ENCODE results near the gene SLC35E2B.
"Not testable (repeated sequence)": the region's sequence is repeated elsewhere in the genome, so short reads cannot be mapped to it uniquely, and the experiment has no call there.

Gene SLC35E2B

GRCh38 chr1:1692714-1693647, at the start of gene SLC35E2B:
Gene SLC35E2B (minus strand): TSS chr1:1692795. CDS start chr1:1676699, 16,096 bp downstream.
- peak; percentile 16 to 95 (median 82) for DNase-seq

GRCh38 chr1:1741013-1741412, 48.4 kb upstream of the SLC35E2B start:
- not testable (repeated sequence) for DNase-seq

GRCh38 chr1:1738799-1739337, 46.3 kb upstream of the SLC35E2B start:
- DNase-seq = not testable (repeated sequence)

GRCh38 chr1:1737675-1738590, 45.3 kb upstream of the SLC35E2B start:
- not testable (repeated sequence) for DNase-seq

GRCh38 chr1:1732381-1732780, 39.8 kb upstream of the SLC35E2B start:
- DNase-seq = no peak

- DNase-seq = no peak
Measured at GRCh38 chr1:1730870-1731269, 38.3 kb upstream of the SLC35E2B start.

GRCh38 chr1:1730230-1730629, 37.6 kb upstream of the SLC35E2B start:
- not testable (repeated sequence) for DNase-seq

GRCh38 chr1:1729116-1729816, 36.7 kb upstream of the SLC35E2B start:
- DNase-seq = not testable (repeated sequence)

- not testable (repeated sequence) for DNase-seq
Measured at GRCh38 chr1:1728308-1729005, 35.9 kb upstream of the SLC35E2B start.

GRCh38 chr1:1727131-1727651, 34.6 kb upstream of the SLC35E2B start:
- DNase-seq = not testable (repeated sequence)

GRCh38 chr1:1726088-1726487, 33.5 kb upstream of the SLC35E2B start:
- not testable (repeated sequence) for DNase-seq

GRCh38 chr1:1724035-1724864, 31.7 kb upstream of the SLC35E2B start, which contains the start of gene CDK11A:
Gene CDK11A (minus strand): TSS chr1:1724357. CDS start chr1:1722818, 1,539 bp downstream.
- DNase-seq = peak; percentile 50 to 99 (median 94)

- no peak for DNase-seq
Measured at GRCh38 chr1:1721201-1721600, 28.6 kb upstream of the SLC35E2B start.

GRCh38 chr1:1715109-1715883, 22.7 kb upstream of the SLC35E2B start:
- not testable (repeated sequence) for DNase-seq

GRCh38 chr1:1707897-1708296, 15.3 kb upstream of the SLC35E2B start:
- not testable (repeated sequence) for DNase-seq

GRCh38 chr1:1707241-1707640, 14.6 kb upstream of the SLC35E2B start:
- DNase-seq = not testable (repeated sequence)

- DNase-seq = not testable (repeated sequence)
Measured at GRCh38 chr1:1705623-1706022, 13.0 kb upstream of the SLC35E2B start.
